Raji (cell line): ENCODE results near the gene RNF220.

Experiments used
- POLR2A ChIP-seq: IDR thresholded peaks from 2 replicates; pipeline ENCODE4 v1.6.1; 2011; ENCODE audit warnings: low read depth, low read length, control low read depth; ENCODE audit not compliant: insufficient read depth

RNF220 gene

GRCh38 chr1:44640200-44640853 is 235.3 kb downstream of the RNF220 start:
- TF ChIP-seq POLR2A: no peak

GRCh38 chr1:44641126-44642102 is 236.4 kb downstream of the RNF220 start:
- no peak for TF ChIP-seq POLR2A

GRCh38 chr1:44642255-44642654 is 237.2 kb downstream of the RNF220 start:
- no peak for TF ChIP-seq POLR2A

- TF ChIP-seq POLR2A: no peak
These were observed 237.9 kb downstream of the RNF220 start for GRCh38 chr1:44642925-44643324.

- TF ChIP-seq POLR2A: no peak
These were observed 238.8 kb downstream of the RNF220 start for GRCh38 chr1:44643721-44644334.

GRCh38 chr1:44644806-44645205 is 239.8 kb downstream of the RNF220 start:
- no peak for TF ChIP-seq POLR2A

GRCh38 chr1:44645476-44646244 is 240.6 kb downstream of the RNF220 start:
- TF ChIP-seq POLR2A: no peak

GRCh38 chr1:44646261-44647110 is 241.4 kb downstream of the RNF220 start:
- TF ChIP-seq POLR2A: no peak

GRCh38 chr1:44647896-44648295 is 242.8 kb downstream of the RNF220 start:
- no peak for TF ChIP-seq POLR2A

- no peak for TF ChIP-seq POLR2A
These were observed 243.6 kb downstream of the RNF220 start for GRCh38 chr1:44648529-44649250.

- no peak for TF ChIP-seq POLR2A
These were observed 244.7 kb downstream of the RNF220 start for GRCh38 chr1:44649788-44650158.

GRCh38 chr1:44650159-44650831 is 245.2 kb downstream of the RNF220 start:
- TF ChIP-seq POLR2A: no peak

GRCh38 chr1:44651069-44651468 is 246.0 kb downstream of the RNF220 start:
- no peak for TF ChIP-seq POLR2A
